ENCODE results near the gene FSTL4.
A peak's percentile ranks its signal among the peaks of the same experiment; 100 is the strongest.

Gene FSTL4

DNA sequence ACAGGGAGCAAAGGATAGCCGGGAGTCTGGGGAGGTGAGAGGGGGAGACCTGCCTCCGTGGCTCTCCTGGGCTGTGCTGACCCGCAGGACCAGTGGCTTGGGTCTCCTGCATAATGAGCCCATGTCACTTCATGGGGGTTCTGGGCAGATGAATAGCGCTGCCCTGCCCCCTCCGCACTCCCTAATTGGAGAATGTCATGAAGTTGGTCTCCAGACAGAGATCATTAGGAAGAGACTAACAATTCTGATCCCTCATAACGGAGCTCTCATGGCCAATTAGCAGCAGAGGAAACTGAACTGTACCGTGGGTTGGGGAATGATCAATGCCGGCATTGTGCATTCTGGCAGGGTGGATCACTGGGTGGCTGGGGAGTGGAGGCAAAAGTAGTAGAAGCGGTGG lies 186.1 kb downstream of the FSTL4 start:
- DNase-seq (ENCODE audit: low read depth), result no peak

- DNase-seq (ENCODE audit: low read depth), result no peak
Measured at GRCh38 chr5:133425764-133426163, 186.6 kb downstream of the FSTL4 start.

GRCh38 chr5:133425222-133425621 lies 187.1 kb downstream of the FSTL4 start:
- DNase-seq (ENCODE audit: low read depth), result no peak

DNA sequence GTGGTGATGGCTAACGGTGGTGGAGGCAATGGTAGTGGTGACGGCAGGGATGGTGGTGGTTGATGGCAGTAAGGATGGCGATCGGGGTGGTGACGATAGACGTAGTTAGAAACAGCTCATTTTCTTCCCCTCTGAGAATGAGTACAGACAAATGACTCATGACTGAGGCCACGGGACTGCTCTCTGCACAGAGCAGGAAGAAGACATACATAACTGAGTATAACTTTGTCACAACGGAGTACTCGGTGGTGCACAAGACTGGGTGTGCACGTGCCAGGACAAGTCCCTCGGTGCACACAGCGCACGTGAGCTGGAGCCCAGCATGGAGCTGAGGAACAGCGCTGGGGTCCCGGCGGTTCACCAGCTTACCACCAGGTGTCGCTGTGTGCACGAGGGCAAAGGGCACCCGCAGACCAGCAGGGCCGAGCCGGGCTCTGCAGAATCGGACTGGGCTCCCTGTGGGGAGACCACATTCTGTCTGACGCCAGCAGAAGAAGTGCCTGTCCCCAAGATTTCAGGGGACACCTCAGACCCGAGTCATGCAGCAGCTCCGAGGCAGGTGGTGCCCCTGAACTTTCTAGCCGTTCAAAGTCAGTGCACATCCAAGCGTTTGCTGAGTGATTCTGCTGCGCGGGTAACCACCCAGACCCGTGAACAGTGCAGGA lies 188.6 kb downstream of the FSTL4 start:
- peak; percentile 20 for DNase-seq (ENCODE audit: low read depth)

DNA sequence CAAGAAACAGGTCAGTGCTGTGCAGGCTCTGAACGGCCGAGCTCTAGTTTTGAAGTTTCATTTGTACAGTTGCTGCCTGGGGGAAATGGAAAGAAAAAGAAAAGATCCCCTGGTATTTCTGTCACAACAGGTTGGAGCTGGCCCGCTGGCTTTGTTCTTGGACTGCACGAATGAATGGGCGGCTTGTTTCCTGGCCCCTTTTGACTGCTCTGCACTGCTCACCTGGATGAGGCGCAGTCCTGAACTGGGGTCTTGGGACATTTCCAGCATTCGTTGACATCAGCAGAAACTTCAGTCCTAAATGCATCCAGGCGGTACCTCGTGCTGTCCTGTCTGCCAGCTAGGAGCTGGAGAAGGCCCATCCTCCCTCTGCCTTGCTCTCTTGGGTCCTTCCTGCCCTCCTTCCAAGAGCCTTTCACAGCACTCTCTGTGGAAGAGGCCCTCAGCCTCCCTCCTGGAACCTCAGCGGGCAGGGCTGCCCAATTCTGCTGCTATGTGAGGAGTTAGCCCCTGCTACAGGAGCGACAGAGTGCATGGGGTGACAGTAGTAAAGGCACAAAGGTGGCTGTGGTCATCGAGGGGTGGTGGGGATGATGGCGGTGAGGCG lies 189.2 kb downstream of the FSTL4 start:
- no peak for DNase-seq (ENCODE audit: low read depth)

DNA sequence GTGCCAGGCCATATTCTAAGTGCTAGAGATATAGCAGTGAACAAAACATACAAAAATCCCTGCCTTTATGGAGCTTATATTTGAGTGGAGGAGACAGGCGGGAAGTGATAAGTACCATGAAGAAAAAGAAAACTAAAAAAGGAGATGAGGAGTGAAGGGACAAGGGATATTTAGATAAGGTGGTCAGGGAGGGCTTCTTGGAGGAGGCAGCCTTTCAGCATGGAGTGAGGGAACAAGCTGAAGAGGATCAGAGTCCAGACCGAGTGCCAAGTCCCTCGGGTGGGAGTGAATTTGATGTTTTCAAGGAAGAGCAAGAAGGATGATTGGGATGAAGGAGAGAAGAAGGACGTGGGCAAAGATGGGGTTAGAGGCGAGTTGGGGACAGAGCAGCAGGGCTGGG lies 190.5 kb downstream of the FSTL4 start:
- DNase-seq (ENCODE audit: low read depth), result no peak

DNA sequence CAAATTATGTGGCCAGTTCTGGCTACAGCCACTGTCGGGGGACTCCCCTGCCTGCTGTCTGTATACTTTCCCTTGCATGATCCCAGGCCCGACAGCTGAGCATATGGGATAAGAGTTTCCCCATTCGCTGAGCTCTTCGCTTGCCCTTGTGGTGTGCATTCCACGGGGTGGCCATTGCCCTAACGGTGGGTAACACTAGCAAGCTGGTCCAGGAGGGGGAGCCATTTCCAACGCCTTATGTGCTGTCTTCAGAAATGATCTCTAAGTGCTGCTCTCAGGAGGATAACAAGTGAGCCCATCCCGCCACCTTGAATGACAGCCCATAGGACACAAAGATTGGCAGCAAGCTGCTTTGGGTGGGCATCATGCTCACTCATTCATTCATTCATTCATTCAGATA lies 190.9 kb downstream of the FSTL4 start:
- no peak for DNase-seq (ENCODE audit: low read depth)

DNA sequence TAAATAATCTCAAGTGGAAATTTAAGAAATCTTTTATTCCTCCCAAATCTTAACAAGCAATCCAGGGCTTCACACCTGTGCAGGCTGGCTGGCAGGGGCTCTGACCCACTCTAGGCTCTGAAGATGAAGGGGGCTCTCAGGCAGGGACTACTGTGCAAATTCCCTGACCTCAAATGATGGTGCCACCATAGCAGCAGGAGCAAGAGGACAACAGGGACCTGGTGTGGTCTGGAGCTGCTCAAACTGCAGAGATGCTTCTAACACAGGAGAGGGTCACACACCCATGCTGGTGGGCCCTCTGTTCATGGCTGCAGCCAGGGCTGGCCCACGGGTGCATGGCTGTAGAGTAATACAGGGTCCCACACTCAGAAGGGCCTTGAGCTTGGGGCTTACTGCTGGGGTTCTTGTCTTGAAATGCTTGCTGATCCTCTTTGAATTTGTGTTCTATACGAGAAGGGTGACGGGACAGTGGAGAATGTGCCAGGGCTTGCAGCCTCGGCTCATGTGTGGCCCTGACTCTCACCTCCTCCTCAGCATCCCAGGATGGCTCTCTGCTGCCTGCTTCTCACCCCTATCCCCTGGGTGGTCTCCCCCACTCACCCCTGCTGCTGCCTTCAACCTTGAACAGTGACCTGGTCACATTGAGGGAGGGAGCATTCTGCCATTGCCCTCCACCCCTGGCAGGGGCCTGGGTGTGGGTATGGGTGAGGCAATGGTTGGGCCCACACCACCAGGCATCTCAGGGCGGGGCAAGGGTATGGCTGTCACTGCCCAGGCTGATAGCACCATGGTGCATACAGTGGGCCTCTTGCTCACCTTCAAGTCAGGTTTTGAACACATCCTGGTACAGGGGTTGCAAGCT lies 191.7 kb downstream of the FSTL4 start:
- DNase-seq (ENCODE audit: low read depth), result no peak

DNA sequence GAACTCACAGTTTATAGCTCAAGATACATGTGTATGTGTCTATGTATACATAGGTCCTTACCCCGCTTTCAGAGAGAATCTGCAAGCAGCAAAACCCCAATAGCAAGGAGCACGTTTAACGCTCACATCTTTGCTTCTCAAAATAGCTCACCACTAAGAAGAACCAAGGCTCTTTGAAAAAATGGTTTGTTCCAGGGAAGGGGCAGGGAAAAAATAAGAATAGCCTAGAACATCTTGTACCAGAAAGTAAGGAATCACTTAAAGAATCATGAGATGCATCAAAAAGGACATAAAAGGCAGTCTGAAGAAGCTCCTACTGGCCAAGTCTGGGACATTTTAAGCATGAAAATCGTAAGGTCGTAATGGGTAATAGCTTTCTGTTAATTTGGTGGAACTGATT lies 196.4 kb downstream of the FSTL4 start:
- no peak for DNase-seq (ENCODE audit: low read depth)

- no peak for DNase-seq (ENCODE audit: low read depth)
Measured at GRCh38 chr5:133415506-133415905, 196.8 kb downstream of the FSTL4 start.

- DNase-seq (ENCODE audit: low read depth), result no peak
Measured at GRCh38 chr5:133412661-133413060, 199.7 kb downstream of the FSTL4 start.

DNA sequence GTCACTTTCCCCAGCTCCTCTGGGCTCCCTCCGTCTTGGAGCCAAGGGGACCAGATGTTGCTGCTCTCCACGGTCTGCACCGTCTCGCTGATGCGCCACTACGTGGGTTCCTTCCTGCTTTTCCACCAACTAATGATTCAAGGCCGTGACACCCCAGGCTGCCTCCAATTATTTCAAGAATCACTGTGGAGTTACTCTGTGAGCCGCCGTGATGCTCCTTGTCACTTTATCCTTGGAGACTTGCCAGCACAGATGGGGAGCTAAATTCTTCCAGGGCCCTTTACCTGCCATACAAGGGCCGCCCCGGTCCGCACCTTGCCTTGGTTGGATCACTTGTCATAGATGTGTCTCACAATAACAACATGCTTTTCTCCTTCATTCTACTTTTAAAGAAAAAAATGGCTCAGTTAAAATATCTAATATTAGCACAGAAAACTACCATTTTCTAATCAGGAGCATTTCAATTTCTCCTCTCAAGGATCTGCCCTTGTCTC lies 202.0 kb downstream of the FSTL4 start:
- DNase-seq (ENCODE audit: low read depth), result no peak

DNA sequence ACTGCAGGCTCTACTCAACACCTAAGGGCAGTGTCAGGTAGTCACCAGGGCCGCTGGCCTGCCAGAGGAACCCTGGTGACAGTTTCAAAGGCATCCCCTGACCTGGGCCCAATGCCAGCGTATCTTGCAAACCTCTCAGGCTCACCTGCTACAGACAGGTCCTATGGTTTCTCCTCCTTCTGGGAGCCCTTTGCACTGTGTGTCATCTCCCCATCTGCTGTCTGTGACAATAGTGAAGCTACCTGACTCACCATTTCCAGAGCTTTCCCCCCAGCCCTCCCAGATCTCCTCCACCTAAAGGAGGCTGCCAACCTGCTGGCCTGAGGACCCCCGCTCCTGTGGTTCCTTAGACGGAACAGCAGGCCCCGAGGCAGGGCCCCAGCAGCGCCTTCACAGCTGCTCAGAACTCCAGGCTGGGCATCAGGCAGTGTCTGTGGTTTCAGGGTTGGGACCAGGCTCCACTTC lies 203.1 kb downstream of the FSTL4 start:
- DNase-seq (ENCODE audit: low read depth), result no peak

- DNase-seq (ENCODE audit: low read depth), result no peak
Measured at GRCh38 chr5:133408322-133408721, 204.0 kb downstream of the FSTL4 start.

- DNase-seq (ENCODE audit: low read depth), result no peak
Measured at GRCh38 chr5:133406977-133407632, 205.2 kb downstream of the FSTL4 start.

- no peak for DNase-seq (ENCODE audit: low read depth)
Measured at GRCh38 chr5:133406208-133406976, 205.9 kb downstream of the FSTL4 start.

DNA sequence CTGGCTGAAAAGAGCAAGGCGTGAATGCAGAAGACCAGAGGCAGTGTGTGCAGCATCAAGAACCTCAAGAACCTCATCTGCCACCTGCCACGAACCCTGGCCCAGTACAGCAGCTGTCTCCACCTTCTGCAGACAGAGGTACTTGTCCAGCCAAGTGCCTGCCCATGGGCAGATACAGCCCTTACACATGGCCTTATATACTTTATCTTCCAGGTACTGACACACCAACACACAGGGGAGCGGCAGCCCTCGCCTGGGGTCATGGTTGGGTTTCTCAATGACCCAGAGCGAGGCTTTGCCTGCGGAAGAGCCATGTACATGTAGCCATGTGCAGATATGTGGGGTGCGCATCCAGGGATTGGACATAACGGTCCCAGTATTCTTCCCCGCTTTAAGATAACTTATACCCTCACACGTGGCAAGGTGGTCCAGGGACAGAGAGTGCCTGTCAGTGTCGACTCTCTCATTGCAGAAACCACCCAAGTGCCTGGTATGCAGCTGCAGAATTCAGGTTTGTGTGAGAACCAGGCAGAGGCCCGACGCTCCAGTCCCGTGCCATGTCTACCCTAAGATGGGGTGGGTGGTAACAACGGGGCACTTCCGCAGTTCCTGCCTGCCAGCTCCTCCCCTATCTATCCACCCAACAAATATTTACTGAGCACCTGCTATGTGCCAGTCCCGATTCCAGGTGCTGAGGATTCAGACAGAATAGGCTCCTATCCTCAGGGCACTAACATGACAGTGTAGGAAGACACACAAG lies 206.9 kb downstream of the FSTL4 start:
- DNase-seq (ENCODE audit: low read depth), result no peak

GRCh38 chr5:133404724-133405123 lies 207.6 kb downstream of the FSTL4 start:
- no peak for DNase-seq (ENCODE audit: low read depth)

- no peak for DNase-seq (ENCODE audit: low read depth)
Measured at GRCh38 chr5:133403741-133404364, 208.5 kb downstream of the FSTL4 start.

DNA sequence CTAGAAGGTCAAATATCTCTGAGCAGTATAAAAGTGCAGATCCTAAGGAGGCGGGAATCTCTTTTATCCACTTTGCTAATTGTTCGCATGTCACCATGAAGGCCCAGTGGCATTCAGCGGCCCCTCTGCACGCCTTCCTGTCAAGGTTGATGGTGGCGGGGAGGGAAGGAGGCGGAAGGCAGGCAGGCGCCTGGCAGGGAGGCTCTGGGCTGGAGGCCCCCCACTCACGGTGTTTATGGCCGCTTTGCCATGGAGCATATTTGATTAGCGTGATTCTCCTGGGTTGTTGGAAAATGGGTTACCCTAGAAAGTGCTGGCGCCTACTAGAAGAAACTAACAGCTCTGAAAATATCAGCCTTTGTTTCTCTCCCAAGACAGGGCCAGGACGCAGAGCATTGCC lies 209.6 kb downstream of the FSTL4 start:
- no peak for DNase-seq (ENCODE audit: low read depth)

All from stimulated activated CD8-positive, alpha-beta memory T cell treated with anti-CD3 and anti-CD28 coated beads, Interleukin-12 subunit alpha, Interleukin-12 subunit beta, amount 100 ng/mL, for 4 hours (primary cell).